ENCODE data around the gene GRM6.

The GRM6 gene

GRCh38 chr5:178984145-178985072 lies 10.7 kb downstream of the GRM6 start:
- no peak for DNase-seq (ENCODE audit: low read depth in 2 of 2)

GRCh38 chr5:178983728-178984127 lies 11.4 kb downstream of the GRM6 start:
- no peak for DNase-seq (ENCODE audit: low read depth in 2 of 2)

- DNase-seq (ENCODE audit: low read depth in 2 of 2): no peak
These were observed 12.2 kb downstream of the GRM6 start for GRCh38 chr5:178982941-178983340.

GRCh38 chr5:178981381-178981780 lies 13.7 kb downstream of the GRM6 start:
- no peak for DNase-seq (ENCODE audit: low read depth in 2 of 2)

- no peak for DNase-seq (ENCODE audit: low read depth in 2 of 2)
These were observed 29.6 kb downstream of the GRM6 start for GRCh38 chr5:178965465-178966055.

GRCh38 chr5:178941361-178941760 lies 53.8 kb downstream of the GRM6 start:
- no peak for DNase-seq (ENCODE audit: low read depth in 2 of 2)

- peak; percentile 86 for DNase-seq (ENCODE audit: low read depth in 2 of 2)
These were observed 54.4 kb downstream of the GRM6 start, which contains the start of gene ZNF454 for GRCh38 chr5:178940569-178941360. Gene ZNF454 (plus strand): TSS chr5:178941198. CDS start chr5:178942792, 1,594 bp downstream.

- DNase-seq (ENCODE audit: low read depth in 2 of 2): no peak
These were observed 63.0 kb downstream of the GRM6 start for GRCh38 chr5:178931846-178932760.

Measured in fibroblast of skin of left biceps (primary cell).